CD4-positive, alpha-beta T cell treated with Interleukin-12 subunit alpha and Interleukin-12 subunit beta, for 1 hour (primary cell): ENCODE data around the gene INSM2.

Experiments
- DNase-seq: peaks from one replicate; pipeline ENCODE4 v3.0.0-alpha.2; 2020

INSM2 gene

GRCh38 chr14:35533357-35534207 is at the start of gene INSM2:
Gene INSM2, plus strand, starts transcription at chr14:35534164. Its CDS starts 89 bp downstream, at chr14:35534253.
- DNase-seq: peak; percentile 48

GRCh38 chr14:35492569-35493014 is 41.4 kb upstream of the INSM2 start:
- DNase-seq: no peak

GRCh38 chr14:35495278-35495677 is 38.7 kb upstream of the INSM2 start:
- DNase-seq: no peak

GRCh38 chr14:35499180-35499579 is 34.8 kb upstream of the INSM2 start:
- no peak for DNase-seq

GRCh38 chr14:35503646-35504045 is 30.3 kb upstream of the INSM2 start:
- DNase-seq: no peak

- DNase-seq: no peak
These were observed 29.7 kb upstream of the INSM2 start for GRCh38 chr14:35504260-35504659.

- DNase-seq: no peak
These were observed 27.5 kb upstream of the INSM2 start for GRCh38 chr14:35506461-35506860.

- DNase-seq: no peak
These were observed 27.0 kb upstream of the INSM2 start for GRCh38 chr14:35506927-35507326.

GRCh38 chr14:35509846-35510245 is 24.1 kb upstream of the INSM2 start:
- no peak for DNase-seq

- DNase-seq: no peak
These were observed 21.2 kb upstream of the INSM2 start for GRCh38 chr14:35512765-35513164.

GRCh38 chr14:35515916-35516315 is 18.0 kb upstream of the INSM2 start:
- no peak for DNase-seq

GRCh38 chr14:35519986-35520385 is 14.0 kb upstream of the INSM2 start:
- no peak for DNase-seq

GRCh38 chr14:35525695-35526094 is 8.3 kb upstream of the INSM2 start:
- no peak for DNase-seq

GRCh38 chr14:35526962-35527361 is 7.0 kb upstream of the INSM2 start:
- DNase-seq: no peak

- DNase-seq: no peak
These were observed 1.8 kb upstream of the INSM2 start for GRCh38 chr14:35531960-35532747.

GRCh38 chr14:35532783-35533356 is 1.1 kb upstream of the INSM2 start:
- DNase-seq: no peak

GRCh38 chr14:35534208-35534872 is 376 bp downstream of the INSM2 start:
- DNase-seq: no peak

GRCh38 chr14:35534873-35535482 is 1.0 kb downstream of the INSM2 start:
- DNase-seq: peak; percentile 65

GRCh38 chr14:35535483-35536112 is 1.6 kb downstream of the INSM2 start:
- DNase-seq: no peak

GRCh38 chr14:35539969-35540368 is 6.0 kb downstream of the INSM2 start:
- DNase-seq: no peak

GRCh38 chr14:35543006-35543405 is 9.0 kb downstream of the INSM2 start:
- DNase-seq: no peak

- DNase-seq: no peak
These were observed 15.6 kb downstream of the INSM2 start for GRCh38 chr14:35549551-35549950.
